HepG2 (cell line): ENCODE measurements around the gene S100A10. TPM values are rescaled to one million over a fixed set of nuclear protein-coding genes. Genes with fewer than 3 reads are reported as not detected.

Experiments
- ARNTL ChIP-seq: sonication (generic); formaldehyde crosslinking; IDR thresholded peaks from 2 replicates; pipeline ENCODE4 v1.4.0; 2020; ENCODE audit warnings: mild to moderate bottlenecking, missing genetic modification reagents
- ATF7 ChIP-seq, 2 experiments: fragments of 450-650 bp in 1 of 2; sonication (generic) in 1 of 2; formaldehyde crosslinking in 1 of 2; IDR thresholded peaks; 2 replicates each; pipeline versions ENCODE4 v1.4.0 to v1.6.1; 2016 to 2020; ENCODE audit warnings: antibody characterized with exemption in 1 of 2, mild to moderate bottlenecking in 1 of 2, missing genetic modification reagents in 1 of 2
- EED ChIP-seq: sonication (generic); formaldehyde crosslinking; IDR thresholded peaks from 2 replicates; pipeline ENCODE4 v1.5.0; 2020; ENCODE audit warnings: mild to moderate bottlenecking, missing genetic modification reagents
- EP300 ChIP-seq, 3 experiments: sonication (generic) in 1 of 3; formaldehyde crosslinking in 1 of 3; IDR thresholded peaks; 2 replicates each; pipeline versions ENCODE4 v1.5.1 to v1.6.1; 2011 to 2020; ENCODE audit warnings: low read depth in 2 of 3, low read length in 2 of 3, borderline replicate concordance in 1 of 3, improper control_type of control experiment in 1 of 3, mild to moderate bottlenecking in 1 of 3, missing genetic modification reagents in 1 of 3, moderate library complexity in 1 of 3
- FOXP1 ChIP-seq, 2 experiments: fragments of 450-650 bp in 1 of 2; IDR thresholded peaks; 2 replicates each; pipeline ENCODE4 v1.6.1; 2017 to 2018; ENCODE audit warnings: antibody characterized with exemption in 1 of 2
- HNRNPLL ChIP-seq: fragments of 200-400 bp; formaldehyde crosslinking; IDR thresholded peaks from 2 replicates; pipeline ENCODE4 v1.6.1; 2017; ENCODE audit warnings: mild to moderate bottlenecking, low read depth, low read length; ENCODE audit not compliant: poor library complexity, severe bottlenecking
- HOXD1 ChIP-seq: sonication (generic); formaldehyde crosslinking; IDR thresholded peaks from 2 replicates; pipeline ENCODE4 v1.5.0; 2020; ENCODE audit warnings: missing genetic modification reagents
- MTA1 ChIP-seq: sonication (generic); formaldehyde crosslinking; IDR thresholded peaks from 2 replicates; pipeline ENCODE4 v1.4.0; 2020; ENCODE audit warnings: missing genetic modification reagents, mild to moderate bottlenecking, borderline replicate concordance
- RARA ChIP-seq: IDR thresholded peaks from 2 replicates; pipeline ENCODE4 v1.6.1; 2016; ENCODE audit warnings: missing genetic modification reagents, missing compliant biosample characterization
- SIX1 ChIP-seq: sonication (generic); formaldehyde crosslinking; IDR thresholded peaks from 2 replicates; pipeline ENCODE4 v1.4.0; 2020; ENCODE audit warnings: missing genetic modification reagents, borderline replicate concordance
- TEAD3 ChIP-seq: optimal IDR thresholded peaks from 2 replicates; pipeline ENCODE3; 2016; ENCODE audit warnings: borderline replicate concordance
- ZKSCAN8 ChIP-seq: IDR thresholded peaks from 2 replicates; pipeline ENCODE4 v1.6.1; 2016; ENCODE audit warnings: borderline replicate concordance, missing genetic modification reagents, missing compliant biosample characterization
- ZNF776 ChIP-seq: sonication (generic); formaldehyde crosslinking; IDR thresholded peaks from 2 replicates; pipeline ENCODE4 v1.4.0; 2020; ENCODE audit warnings: mild to moderate bottlenecking, missing genetic modification reagents
- polyA plus RNA-seq, 8 experiments: library from polyadenylated mRNA; depleted of rRNA in 3 of 8; stranded (reverse) in 7 of 8; unstranded in 1 of 8; fragments of >200 nt; fragmentation: Illumina TruSeq in 4 of 8; extraction: Trizol in 4 of 8; gene quantifications; 2 replicates each; pipeline versions ENCODE4 v1.2.1 to v1.2.3, GENCODE V29; 2011 to 2016; ENCODE audit warnings: low read depth in 4 of 8, missing spikeins in 1 of 8, mixed read lengths in 1 of 8; ENCODE audit not compliant: insufficient read depth in 1 of 8
- total RNA-seq, 5 experiments: library from RNA; depleted of rRNA; stranded (reverse); fragments of >200 nt; fragmentation: Illumina TruSeq; extraction: Trizol; gene quantifications; 2 replicates each; pipeline ENCODE4 v1.2.3, GENCODE V29; 2016; ENCODE audit warnings: low read depth in 1 of 5
- TF ChIP-seq, protein P1 (sequence below): sonication (generic); formaldehyde crosslinking; IDR thresholded peaks from 2 replicates; pipeline ENCODE4 v1.4.0; 2020; ENCODE audit warnings: missing genetic modification reagents, low read depth, mild to moderate bottlenecking, borderline replicate concordance
- TF ChIP-seq, protein P2 (sequence below): sonication (generic); formaldehyde crosslinking; IDR thresholded peaks from 2 replicates; pipeline ENCODE4 v1.4.0; 2020; ENCODE audit warnings: missing genetic modification reagents, borderline replicate concordance
- TF ChIP-seq, protein P3 (sequence below): IDR thresholded peaks from 2 replicates; pipeline ENCODE4 v1.6.1; 2016; ENCODE audit warnings: mild to moderate bottlenecking
- TF ChIP-seq, protein P4 (sequence below): sonication (generic); formaldehyde crosslinking; IDR thresholded peaks from 2 replicates; pipeline ENCODE4 v1.8.1; 2023; ENCODE audit warnings: mild to moderate bottlenecking, missing genetic modification reagents
- TF ChIP-seq, protein P5 (sequence below): sonication (generic); formaldehyde crosslinking; IDR thresholded peaks from 2 replicates; pipeline ENCODE4 v1.4.0; 2020; ENCODE audit warnings: missing genetic modification reagents, mild to moderate bottlenecking, borderline replicate concordance

The S100A10 gene
- total and polyA plus RNA-seq, 2 of the 13 experiments (the other 11 are each of a cell fraction or from before 2014, with no cell fraction given): 16.8 to 28.7 TPM

DNA sequence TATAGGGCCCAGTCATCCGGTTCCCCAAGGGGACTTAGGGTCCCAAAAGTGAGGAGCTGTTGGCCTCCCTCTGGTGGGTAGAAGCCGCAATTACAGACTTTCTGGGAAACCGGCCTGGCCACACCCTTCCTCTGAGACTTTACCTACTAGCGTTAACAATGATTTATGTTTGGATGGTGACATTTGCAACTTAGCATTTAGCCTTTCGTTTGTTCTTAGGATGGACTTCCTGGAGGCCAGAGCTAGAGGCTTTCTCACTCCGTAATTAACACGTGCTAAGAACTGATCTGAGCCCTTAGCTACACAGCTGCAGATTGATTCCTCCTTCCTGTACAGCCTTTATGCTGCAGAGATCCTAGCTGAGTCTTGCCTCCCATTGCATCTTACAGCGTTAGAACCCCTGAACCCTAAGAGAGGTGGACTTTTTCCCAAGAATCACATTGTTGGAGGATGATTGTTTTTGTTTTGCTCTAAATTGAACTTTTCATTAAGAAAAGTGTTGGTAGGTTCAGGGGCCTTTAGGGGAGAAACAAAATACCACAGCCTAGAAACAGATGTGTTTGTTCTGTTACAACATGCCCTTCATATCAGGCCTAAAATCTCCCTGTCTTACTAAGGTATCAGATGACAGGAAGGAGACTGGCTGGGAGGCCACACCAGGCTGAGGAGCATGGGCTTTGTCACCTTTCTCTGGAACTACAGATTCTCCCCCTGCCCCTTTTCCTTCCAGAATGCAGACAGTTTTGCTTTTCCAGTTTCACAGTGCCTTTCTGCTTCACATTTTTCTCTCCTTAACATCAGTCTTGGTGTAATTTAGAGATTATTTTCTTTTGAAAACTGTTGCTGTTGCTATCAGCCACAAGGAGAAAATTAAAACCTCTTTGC, 41.2 kb upstream of the S100A10 start (continued):
- TF ChIP-seq, protein P1, sequence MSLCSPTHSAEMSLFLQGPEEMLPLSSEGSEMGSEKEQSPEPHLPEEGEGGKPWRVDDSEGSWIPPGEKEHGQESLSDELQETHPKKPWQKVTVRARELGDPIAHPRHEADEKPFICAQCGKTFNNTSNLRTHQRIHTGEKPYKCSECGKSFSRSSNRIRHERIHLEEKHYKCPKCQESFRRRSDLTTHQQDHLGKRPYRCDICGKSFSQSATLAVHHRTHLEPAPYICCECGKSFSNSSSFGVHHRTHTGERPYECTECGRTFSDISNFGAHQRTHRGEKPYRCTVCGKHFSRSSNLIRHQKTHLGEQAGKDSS (CRISPR knock-in tag): no peak
- TF ChIP-seq ZNF776 (no peak), SIX1 (peak; percentile 88; the same call in 1 of the 2 replicates), EP300 (IDR thresholded peaks at IDR 0.05; ENCODE audit: low read depth in 2 of 2, low read length in 2 of 2) (no peak), EP300 (CRISPR knock-in tag; IDR thresholded peaks at IDR 0.05; ENCODE audit: borderline replicate concordance) (no peak), MTA1 (CRISPR knock-in tag) (no peak), RARA (CRISPR knock-in tag) (no peak), ZKSCAN8 (CRISPR knock-in tag) (no peak), EED (CRISPR knock-in tag) (no peak), HNRNPLL (no peak), ATF7 (IDR thresholded peaks at IDR 0.05) (no peak), ATF7 (CRISPR knock-in tag; IDR thresholded peaks at IDR 0.05) (no peak), TEAD3 (CRISPR knock-in tag) (peak; percentile 16), HOXD1 (CRISPR knock-in tag) (no peak), FOXP1 (IDR thresholded peaks at IDR 0.05) (no peak), FOXP1 (CRISPR knock-in tag; IDR thresholded peaks at IDR 0.05) (no peak), ARNTL (CRISPR knock-in tag) (no peak)
- TF ChIP-seq, protein P2, sequence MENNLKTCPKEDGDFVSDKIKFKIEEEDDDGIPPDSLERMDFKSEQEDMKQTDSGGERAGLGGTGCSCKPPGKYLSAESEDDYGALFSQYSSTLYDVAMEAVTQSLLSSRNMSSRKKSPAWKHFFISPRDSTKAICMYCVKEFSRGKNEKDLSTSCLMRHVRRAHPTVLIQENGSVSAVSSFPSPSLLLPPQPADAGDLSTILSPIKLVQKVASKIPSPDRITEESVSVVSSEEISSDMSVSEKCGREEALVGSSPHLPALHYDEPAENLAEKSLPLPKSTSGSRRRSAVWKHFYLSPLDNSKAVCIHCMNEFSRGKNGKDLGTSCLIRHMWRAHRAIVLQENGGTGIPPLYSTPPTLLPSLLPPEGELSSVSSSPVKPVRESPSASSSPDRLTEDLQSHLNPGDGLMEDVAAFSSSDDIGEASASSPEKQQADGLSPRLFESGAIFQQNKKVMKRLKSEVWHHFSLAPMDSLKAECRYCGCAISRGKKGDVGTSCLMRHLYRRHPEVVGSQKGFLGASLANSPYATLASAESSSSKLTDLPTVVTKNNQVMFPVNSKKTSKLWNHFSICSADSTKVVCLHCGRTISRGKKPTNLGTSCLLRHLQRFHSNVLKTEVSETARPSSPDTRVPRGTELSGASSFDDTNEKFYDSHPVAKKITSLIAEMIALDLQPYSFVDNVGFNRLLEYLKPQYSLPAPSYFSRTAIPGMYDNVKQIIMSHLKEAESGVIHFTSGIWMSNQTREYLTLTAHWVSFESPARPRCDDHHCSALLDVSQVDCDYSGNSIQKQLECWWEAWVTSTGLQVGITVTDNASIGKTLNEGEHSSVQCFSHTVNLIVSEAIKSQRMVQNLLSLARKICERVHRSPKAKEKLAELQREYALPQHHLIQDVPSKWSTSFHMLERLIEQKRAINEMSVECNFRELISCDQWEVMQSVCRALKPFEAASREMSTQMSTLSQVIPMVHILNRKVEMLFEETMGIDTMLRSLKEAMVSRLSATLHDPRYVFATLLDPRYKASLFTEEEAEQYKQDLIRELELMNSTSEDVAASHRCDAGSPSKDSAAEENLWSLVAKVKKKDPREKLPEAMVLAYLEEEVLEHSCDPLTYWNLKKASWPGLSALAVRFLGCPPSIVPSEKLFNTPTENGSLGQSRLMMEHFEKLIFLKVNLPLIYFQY (CRISPR knock-in tag): no peak
- TF ChIP-seq, protein P3, sequence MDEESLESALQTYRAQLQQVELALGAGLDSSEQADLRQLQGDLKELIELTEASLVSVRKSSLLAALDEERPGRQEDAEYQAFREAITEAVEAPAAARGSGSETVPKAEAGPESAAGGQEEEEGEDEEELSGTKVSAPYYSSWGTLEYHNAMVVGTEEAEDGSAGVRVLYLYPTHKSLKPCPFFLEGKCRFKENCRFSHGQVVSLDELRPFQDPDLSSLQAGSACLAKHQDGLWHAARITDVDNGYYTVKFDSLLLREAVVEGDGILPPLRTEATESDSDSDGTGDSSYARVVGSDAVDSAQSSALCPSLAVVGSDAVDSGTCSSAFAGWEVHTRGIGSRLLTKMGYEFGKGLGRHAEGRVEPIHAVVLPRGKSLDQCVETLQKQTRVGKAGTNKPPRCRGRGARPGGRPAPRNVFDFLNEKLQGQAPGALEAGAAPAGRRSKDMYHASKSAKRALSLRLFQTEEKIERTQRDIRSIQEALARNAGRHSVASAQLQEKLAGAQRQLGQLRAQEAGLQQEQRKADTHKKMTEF (CRISPR knock-in tag): peak; percentile 4; the same call in 1 of the 2 replicates
- TF ChIP-seq, protein P4, sequence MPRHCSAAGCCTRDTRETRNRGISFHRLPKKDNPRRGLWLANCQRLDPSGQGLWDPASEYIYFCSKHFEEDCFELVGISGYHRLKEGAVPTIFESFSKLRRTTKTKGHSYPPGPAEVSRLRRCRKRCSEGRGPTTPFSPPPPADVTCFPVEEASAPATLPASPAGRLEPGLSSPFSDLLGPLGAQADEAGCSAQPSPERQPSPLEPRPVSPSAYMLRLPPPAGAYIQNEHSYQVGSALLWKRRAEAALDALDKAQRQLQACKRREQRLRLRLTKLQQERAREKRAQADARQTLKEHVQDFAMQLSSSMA (CRISPR knock-in tag): no peak
- TF ChIP-seq, protein P5, sequence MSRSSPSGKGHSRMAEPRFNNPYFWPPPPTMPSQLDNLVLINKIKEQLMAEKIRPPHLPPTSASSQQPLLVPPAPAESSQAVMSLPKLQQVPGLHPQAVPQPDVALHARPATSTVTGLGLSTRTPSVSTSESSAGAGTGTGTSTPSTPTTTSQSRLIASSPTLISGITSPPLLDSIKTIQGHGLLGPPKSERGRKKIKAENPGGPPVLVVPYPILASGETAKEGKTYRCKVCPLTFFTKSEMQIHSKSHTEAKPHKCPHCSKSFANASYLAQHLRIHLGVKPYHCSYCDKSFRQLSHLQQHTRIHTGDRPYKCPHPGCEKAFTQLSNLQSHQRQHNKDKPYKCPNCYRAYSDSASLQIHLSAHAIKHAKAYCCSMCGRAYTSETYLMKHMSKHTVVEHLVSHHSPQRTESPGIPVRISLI (CRISPR knock-in tag): no peak
